Measurements from ENCODE around the gene KLHL41. TPM values are rescaled to one million over a fixed set of nuclear protein-coding genes. Genes with fewer than 3 reads are reported as not detected.

KLHL41 gene
- total RNA-seq, 1 experiment from 2014 or later: 0.21 TPM

- CTCF ChIA-PET: interaction anchor here (0.8 kb wide), 1 partner anchor 11 kb away, joined by 3 read pairs; the partner anchor contains the start of gene KLHL41
- intact Hi-C loops (cut with micrococcal nuclease; ENCODE audit: unreplicated experiment): no loop called here
- Mint-ChIP-seq H3K27me3 (ENCODE audit: unreplicated experiment) (no peaks in the 10 kb centered on the region), H3K36me3 (ENCODE audit: insufficient read depth, unreplicated experiment) (no peaks in the 10 kb centered on the region), H3K27ac (ENCODE audit: unreplicated experiment) (no peak overlapping the region), H3K4me3 (ENCODE audit: low read depth, unreplicated experiment) (no peak overlapping the region), H3K4me1 (ENCODE audit: low read depth, unreplicated experiment) (peaks cover 4% of the 10 kb centered on the region), H3K9me3 (ENCODE audit: low read depth, unreplicated experiment) (no peaks in the 10 kb centered on the region)
- DNase-seq: no peak
- BruUV-seq (replicated peaks): no TSS peak
- TF ChIP-seq, protein P1, sequence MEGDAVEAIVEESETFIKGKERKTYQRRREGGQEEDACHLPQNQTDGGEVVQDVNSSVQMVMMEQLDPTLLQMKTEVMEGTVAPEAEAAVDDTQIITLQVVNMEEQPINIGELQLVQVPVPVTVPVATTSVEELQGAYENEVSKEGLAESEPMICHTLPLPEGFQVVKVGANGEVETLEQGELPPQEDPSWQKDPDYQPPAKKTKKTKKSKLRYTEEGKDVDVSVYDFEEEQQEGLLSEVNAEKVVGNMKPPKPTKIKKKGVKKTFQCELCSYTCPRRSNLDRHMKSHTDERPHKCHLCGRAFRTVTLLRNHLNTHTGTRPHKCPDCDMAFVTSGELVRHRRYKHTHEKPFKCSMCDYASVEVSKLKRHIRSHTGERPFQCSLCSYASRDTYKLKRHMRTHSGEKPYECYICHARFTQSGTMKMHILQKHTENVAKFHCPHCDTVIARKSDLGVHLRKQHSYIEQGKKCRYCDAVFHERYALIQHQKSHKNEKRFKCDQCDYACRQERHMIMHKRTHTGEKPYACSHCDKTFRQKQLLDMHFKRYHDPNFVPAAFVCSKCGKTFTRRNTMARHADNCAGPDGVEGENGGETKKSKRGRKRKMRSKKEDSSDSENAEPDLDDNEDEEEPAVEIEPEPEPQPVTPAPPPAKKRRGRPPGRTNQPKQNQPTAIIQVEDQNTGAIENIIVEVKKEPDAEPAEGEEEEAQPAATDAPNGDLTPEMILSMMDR (IDR thresholded peaks at IDR 0.05; ENCODE audit: unreplicated experiment): no peak
Observed at GRCh38 chr2:169520896-169521295, 11.4 kb downstream of the KLHL41 start.

- intact Hi-C loops (cut with micrococcal nuclease; ENCODE audit: unreplicated experiment): no loop called here
- CTCF ChIA-PET: interaction anchor here (0.7 kb wide), 1 partner anchor 14 kb away, joined by 4 read pairs; the partner anchor contains the start of gene KLHL41
- H3K36me3 Mint-ChIP-seq (ENCODE audit: insufficient read depth, unreplicated experiment): no peaks in the 10 kb centered on the region
Observed at GRCh38 chr2:169523681-169524080, 14.2 kb downstream of the KLHL41 start.

GRCh38 chr2:169525434-169525833 lies 15.9 kb downstream of the KLHL41 start:
- BruUV-seq (replicated peaks): no TSS peak
- H3K27me3 Mint-ChIP-seq (ENCODE audit: unreplicated experiment): no peaks in the 10 kb centered on the region
- no peak overlapping the region for H3K4me3 Mint-ChIP-seq (ENCODE audit: low read depth, unreplicated experiment)
- H3K4me1 Mint-ChIP-seq (ENCODE audit: low read depth, unreplicated experiment): no peaks in the 10 kb centered on the region
- intact Hi-C loops (cut with micrococcal nuclease; ENCODE audit: unreplicated experiment): loop anchor here (5.0 kb wide), 1 partner anchor 402 kb away; no protein-coding TSS in a partner anchor
- H3K27ac Mint-ChIP-seq (ENCODE audit: unreplicated experiment): no peak overlapping the region
- CTCF ChIA-PET: no interaction called here
- DNase-seq: no peak
- no peaks in the 10 kb centered on the region for H3K9me3 Mint-ChIP-seq (ENCODE audit: low read depth, unreplicated experiment)
- H3K36me3 Mint-ChIP-seq (ENCODE audit: insufficient read depth, unreplicated experiment): no peaks in the 10 kb centered on the region
- TF ChIP-seq, protein P1 (IDR thresholded peaks at IDR 0.05; ENCODE audit: unreplicated experiment): no peak

More at GRCh38 chr2:169523681-169524080, 14.2 kb downstream of the KLHL41 start:
- no peak overlapping the region for H3K4me3 Mint-ChIP-seq (ENCODE audit: low read depth, unreplicated experiment)
- H3K4me1 Mint-ChIP-seq (ENCODE audit: low read depth, unreplicated experiment): no peaks in the 10 kb centered on the region
- DNase-seq: no peak
- TF ChIP-seq, protein P1 (IDR thresholded peaks at IDR 0.05; ENCODE audit: unreplicated experiment): no peak
- no peaks in the 10 kb centered on the region for H3K27me3 Mint-ChIP-seq (ENCODE audit: unreplicated experiment)
- H3K27ac Mint-ChIP-seq (ENCODE audit: unreplicated experiment): no peak overlapping the region
- BruUV-seq (replicated peaks): no TSS peak
- no peaks in the 10 kb centered on the region for H3K9me3 Mint-ChIP-seq (ENCODE audit: low read depth, unreplicated experiment)

GRCh38 chr2:169526451-169526850 lies 16.9 kb downstream of the KLHL41 start:
- Mint-ChIP-seq H3K27me3 (ENCODE audit: unreplicated experiment) (no peaks in the 10 kb centered on the region), H3K9me3 (ENCODE audit: low read depth, unreplicated experiment) (no peaks in the 10 kb centered on the region), H3K4me3 (ENCODE audit: low read depth, unreplicated experiment) (no peak overlapping the region), H3K36me3 (ENCODE audit: insufficient read depth, unreplicated experiment) (no peaks in the 10 kb centered on the region), H3K4me1 (ENCODE audit: low read depth, unreplicated experiment) (no peaks in the 10 kb centered on the region), H3K27ac (ENCODE audit: unreplicated experiment) (no peak overlapping the region)
- no peak for DNase-seq
- no TSS peak for BruUV-seq (replicated peaks)
- intact Hi-C loops (cut with micrococcal nuclease; ENCODE audit: unreplicated experiment): loop anchor here (5.0 kb wide), 1 partner anchor 401 kb away; no protein-coding TSS in a partner anchor
- CTCF ChIA-PET: no interaction called here
- TF ChIP-seq, protein P1 (IDR thresholded peaks at IDR 0.05; ENCODE audit: unreplicated experiment): no peak

All from Calu3 (cell line).